HG03457 (cell line): Measurements from ENCODE around the gene PLSCR4.
"Not testable (repeated sequence)": the region's sequence is repeated elsewhere in the genome, so short reads cannot be mapped to it uniquely, and the experiment has no call there.

Source experiments
- ATAC-seq: cut with Tn5 transposase; IDR thresholded peaks from one replicate; pipeline ENCODE4 v1.9.1; 2021; ENCODE audit warnings: moderate number of reproducible peaks; ENCODE audit not compliant: unreplicated experiment

PLSCR4 gene, protein sequence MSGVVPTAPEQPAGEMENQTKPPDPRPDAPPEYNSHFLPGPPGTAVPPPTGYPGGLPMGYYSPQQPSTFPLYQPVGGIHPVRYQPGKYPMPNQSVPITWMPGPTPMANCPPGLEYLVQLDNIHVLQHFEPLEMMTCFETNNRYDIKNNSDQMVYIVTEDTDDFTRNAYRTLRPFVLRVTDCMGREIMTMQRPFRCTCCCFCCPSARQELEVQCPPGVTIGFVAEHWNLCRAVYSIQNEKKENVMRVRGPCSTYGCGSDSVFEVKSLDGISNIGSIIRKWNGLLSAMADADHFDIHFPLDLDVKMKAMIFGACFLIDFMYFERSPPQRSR

DNA sequence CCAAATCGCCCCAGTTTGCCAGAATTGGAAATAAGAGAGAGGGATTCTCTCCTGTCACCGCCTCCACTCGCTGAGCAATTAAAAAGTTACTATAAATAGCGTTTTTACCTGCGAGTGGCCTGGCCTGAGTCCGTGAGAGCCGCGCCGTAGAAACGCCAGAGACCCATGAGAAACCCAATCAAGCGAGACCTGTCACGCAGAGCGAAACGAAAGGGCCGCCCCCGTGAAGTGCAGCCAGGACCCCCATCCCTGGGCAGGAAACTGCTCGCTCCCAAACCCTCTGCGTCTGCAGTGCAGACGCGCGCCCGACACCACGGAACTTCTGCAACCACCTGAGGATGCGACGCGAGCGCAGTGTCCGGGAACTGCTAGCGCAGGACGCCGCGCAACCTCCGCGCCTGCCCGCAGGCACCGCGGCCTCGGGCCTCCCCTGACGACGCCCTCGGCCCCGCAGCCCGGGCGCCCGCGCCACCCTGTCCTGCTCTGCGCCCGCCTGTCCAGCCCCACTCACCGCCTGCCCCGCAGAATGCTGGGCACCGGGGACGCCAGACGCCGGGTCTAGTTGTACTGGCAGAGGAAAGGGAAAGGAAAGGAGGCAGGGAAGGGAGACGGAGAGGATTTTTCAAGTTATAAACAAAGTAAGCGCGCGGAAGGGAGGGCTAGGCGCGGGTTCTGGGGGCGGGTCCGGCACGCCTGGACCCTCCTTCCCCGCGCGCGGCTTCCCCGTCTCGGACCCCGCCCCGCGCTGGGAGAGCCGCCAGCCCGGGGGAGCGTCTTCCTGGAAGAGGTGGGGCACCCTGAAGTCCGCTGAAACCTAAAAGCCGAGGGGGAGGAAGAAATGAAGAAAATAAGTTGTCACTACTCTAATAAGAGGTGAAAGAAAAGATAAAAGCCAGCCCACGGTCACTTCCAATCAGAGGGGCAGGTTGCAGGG lies at the start of gene PLSCR4:
Gene PLSCR4 (minus strand): TSS at position 657 of the 934 bp plus-strand sequence. CDS start 29,034 bp downstream, outside the sequence.
- ATAC-seq: no peak

DNA sequence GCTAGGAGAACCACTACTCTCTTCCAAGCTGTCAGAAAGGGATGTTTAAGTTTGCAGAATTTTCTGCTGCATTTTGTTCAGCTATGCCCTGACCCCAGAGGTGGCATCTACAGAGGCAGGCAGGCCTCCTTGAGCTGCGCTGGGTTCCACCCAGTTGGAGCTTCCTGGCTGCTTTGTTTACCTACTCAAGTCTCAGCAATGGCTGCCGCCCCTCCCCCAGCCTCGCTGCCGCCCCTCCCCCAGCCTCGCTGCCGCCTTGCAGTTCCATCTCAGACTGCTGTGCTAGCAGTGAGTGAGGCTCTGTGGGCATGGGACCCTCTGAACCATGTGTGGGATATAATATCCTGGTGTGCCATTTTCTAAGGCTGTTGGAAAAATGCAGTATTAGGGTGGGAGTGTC lies 42.5 kb upstream of the PLSCR4 start:
- not testable (repeated sequence) for ATAC-seq

DNA sequence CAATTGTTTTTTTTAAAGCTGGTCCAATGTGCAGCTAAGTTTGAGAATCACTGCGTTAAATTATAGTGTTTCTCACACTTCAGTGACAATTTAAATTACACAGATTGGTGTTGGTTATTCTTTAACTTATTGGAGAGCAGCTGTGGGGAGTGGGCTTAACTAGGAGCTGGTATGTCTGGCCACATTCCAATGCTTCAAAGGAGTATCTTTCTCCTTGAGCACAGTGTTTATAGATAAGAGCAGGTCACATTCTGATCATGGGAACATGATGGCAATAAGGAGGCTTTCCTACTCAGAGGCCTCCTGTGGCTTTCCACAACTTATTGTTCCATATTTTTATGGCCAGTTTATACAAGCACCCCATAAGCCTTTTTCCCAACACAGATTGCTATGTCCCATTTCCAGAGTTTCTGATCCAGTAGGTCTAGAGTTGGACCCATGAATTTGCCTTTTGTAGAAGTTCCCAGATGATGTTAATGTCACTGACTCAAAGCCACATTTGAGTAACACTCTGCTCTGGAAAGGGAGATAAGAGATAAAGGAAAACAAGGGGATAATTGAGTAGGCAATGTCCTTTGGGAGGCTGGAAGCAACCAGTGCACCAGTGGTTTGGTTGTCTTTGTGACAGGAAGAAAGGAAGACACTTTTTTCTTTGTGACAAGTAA lies 33.0 kb upstream of the PLSCR4 start:
- no peak for ATAC-seq

DNA sequence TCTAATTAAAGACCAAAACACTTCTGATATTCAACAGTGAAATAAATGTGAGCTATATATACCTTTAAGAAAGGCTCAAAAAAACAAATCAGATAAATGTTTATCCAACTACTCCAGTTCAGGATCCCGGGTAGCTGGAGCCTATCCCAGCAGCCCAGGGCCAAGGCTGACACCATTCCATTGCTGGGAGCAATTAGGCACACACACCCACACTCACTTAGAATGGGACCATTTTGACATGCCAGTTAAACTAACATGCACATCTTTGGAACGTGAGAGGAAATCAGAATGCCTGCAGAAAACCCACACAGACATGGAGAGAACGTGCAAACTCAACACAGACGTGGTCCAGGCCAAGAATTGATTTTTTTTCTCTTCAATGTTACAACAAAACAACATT lies 30.0 kb upstream of the PLSCR4 start:
- ATAC-seq: no peak

DNA sequence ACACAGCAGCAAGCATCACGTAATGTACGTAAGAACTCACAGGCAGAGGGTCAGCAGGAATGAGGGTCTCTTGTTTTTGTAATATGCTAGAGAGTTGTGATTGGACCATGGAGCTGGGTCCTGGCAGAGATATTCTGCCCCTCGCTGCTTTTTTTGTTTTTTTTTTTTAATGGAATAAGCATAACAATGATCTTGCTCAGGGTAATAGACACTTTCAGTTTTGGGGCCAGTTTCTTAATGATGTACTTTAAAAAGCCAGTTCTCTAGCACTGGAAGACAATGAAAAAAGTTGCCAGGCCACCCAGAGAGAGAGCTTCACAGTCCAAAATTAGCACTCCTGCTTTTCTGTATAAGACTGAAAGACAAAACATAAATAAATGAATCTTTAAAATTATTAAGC lies 29.0 kb upstream of the PLSCR4 start:
- no peak for ATAC-seq

DNA sequence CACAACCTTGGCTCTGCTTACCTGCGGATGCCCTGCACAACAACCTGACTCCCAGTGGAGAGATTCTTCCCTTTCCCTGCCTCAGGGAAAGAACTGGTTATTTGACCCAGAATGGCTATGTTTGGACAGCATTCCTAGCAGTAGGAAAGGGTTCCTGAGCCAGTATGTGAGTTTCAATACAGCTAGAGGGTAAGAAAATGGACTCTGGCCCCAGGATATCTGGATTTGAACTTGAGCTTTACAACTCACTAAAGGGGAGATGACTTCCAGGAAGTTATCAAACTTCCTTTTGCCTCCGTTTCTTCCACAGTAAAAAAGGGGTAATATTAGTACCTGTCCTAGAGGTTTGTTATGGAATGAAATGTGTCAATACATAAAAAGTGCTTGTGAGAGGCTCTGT lies 28.1 kb upstream of the PLSCR4 start:
- ATAC-seq: no peak

DNA sequence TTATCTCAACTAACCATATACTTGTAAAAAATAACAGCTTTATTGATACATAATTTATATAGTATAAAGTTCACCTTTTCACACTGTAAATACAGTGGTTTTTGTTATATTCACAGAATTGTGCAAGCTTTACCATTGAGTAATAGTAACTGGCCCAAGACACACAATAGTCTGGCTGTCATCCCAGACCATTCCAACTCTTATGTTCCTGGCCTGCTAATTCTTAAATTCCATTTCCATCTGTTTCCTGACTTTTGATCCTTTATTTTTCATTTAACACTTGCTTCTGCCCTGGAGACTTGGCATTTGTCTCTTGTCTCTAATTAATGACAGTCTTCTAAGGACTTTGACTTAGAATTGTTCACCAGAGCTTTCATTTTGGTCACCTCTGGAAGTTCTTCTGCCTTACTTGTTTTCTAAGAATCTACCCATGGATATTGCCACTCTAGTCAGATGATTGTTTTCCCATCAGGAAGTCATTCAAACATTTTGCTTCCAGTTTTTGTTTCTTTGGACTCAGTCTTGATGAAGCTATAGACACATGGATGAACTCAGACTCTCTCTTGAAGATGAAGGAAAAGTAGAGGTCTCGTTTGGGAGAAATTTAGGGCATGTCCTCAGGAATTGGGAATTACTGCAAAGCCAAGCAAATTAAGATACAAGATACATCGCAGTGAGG lies 27.2 kb upstream of the PLSCR4 start:
- ATAC-seq: no peak

DNA sequence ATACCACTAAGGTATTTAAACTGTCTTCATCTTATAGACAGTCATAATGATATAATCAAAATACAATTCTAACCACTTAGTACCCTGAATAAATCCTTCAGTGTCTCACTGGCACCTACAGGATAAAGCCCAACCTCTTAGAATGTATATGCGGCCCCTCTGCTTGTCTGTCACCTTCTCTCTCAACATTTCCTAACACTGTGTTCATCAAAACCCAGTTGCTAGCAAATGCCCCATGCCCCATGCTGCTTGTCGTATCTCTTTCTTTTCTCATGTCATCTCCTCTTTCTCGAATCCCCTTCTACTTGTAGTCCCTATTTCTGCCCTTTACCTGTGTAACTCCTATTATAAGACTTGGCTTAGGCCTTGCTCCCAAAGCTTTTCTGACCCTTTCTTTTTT lies 24.6 kb upstream of the PLSCR4 start:
- no peak for ATAC-seq

DNA sequence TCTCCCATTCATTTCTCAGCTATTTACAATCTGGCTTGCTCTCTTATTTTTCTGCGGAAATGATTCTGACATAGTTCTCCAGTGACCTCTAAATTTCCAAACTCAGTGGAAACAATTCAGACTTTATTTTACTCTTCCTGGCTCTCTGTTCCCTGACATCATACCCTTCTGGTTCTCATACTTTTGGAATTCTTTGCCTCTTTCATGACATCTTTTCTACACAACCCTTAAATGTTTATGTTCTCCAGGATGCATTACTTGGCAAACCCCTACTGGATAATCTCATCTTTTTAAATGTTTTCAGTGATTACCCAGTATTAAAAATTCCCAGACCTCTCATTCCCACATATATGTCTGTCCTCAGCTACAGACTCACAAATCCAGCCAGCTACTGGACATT lies 23.9 kb upstream of the PLSCR4 start:
- ATAC-seq: no peak

DNA sequence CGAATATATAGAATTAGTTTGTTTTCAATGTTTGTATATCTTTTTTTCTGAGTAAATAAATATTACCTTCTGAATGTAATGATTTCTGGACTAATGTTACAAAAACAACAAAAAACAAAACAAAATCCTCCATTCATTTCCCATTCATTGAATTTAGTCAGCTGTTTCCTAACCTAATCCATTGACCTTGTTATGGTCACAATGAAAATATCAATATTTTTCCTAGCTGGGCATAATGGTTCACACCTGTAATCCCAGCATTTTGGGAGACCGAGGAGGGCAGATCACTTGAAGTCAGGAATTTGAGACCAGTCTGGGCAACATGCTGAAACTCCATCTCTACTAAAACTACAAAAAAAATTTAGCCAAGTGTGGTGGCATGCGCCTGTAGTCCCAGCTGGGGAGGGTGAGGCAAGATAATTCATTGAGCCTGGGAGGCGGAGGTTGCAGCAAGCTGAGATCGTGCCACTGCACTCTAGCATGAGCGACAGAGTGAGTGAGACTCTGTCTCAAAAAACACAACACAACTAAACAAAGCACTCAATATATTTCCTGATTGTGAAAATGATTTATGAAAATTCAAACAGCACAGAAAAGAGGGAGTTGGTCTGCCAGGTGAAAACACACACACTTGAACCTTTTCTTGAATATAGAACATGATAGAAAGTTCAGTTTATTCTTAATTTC lies 23.0 kb upstream of the PLSCR4 start:
- no peak for ATAC-seq

DNA sequence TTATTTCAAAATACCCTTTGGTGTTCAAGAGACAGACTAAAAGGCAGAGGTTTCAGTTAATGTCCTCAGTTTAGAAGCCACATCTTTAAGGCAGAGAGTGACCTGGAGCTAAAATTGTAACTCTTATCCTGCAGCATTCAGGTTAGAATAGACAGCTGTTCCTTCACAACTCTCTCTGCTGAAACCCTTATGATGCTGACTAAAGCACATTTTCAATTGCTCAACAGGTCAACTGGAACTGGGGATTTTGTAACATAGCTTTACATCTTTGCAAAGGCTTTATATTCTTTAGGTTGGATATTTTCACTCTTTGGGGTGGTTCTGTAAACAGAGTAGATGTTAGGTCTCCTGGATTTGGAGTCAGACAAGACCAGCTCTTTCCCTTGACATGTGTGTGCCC lies 20.3 kb upstream of the PLSCR4 start:
- no peak for ATAC-seq

DNA sequence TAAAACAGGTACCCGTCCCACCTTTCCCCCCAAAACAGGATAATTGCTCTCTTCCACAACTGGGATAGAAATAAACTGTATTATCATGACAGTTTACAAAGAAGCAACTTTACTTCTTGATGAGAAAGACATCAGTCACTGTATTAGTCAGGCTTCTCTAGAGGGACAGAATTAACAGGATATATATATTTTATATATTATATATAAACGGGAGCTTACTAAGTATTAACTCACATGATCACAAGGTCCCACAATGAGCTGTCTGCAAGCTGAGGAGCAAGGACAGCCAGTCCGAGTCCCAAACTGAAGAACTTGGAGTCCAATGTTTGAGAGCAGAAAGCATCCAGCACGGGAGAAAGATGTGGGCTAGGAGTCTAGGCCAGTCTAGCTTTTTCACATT lies 18.4 kb upstream of the PLSCR4 start:
- ATAC-seq: no peak

DNA sequence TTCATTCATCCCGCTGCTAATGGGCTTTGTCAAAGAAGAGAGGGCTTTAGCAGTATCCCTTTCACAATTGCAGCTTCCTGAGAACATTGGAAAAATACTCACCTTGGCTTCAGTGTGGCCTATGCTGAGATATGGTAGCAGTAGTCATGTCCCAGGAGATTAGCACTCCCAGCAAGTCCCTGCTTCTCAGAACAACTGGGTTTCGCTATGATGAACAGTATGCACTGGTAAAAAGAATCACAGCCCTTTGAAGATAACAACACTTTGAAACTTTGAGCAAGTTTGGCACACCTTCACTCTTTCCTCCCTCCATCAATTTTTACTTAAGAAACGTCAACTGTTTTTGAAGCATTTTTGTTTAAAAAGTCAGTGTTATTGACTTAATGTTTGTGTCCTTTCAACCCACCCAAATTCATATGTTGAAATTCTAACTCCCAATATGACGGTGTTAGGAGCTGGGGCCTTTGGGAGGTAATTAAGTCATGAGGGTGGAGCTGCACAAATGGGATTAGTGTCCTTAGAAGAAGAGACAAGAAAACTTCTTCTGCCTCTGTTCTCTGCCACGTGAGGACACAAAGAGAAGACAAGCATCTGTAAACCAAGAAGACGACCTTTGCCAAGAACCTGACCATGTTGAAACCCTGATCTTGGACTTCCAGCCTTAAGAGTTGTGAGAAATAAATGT lies 17.8 kb upstream of the PLSCR4 start:
- ATAC-seq: no peak

DNA sequence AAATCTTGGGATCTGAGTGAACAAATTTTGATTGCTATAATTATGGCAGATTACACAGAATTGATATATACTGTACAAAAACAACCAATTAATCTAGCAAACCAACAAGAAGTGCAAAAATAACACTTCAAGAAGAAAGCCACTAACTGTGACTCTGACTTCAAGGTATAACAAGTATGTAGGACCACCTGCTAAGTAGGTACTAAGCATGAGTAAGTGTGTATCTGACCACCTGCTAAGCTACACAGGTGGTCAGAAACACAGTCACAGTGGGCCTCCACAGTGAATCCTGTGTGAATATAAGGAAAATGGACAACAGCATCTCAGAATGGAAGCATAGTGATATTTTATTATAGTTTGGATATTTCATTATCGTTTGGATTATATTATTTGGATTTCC lies 14.8 kb upstream of the PLSCR4 start:
- ATAC-seq: no peak

DNA sequence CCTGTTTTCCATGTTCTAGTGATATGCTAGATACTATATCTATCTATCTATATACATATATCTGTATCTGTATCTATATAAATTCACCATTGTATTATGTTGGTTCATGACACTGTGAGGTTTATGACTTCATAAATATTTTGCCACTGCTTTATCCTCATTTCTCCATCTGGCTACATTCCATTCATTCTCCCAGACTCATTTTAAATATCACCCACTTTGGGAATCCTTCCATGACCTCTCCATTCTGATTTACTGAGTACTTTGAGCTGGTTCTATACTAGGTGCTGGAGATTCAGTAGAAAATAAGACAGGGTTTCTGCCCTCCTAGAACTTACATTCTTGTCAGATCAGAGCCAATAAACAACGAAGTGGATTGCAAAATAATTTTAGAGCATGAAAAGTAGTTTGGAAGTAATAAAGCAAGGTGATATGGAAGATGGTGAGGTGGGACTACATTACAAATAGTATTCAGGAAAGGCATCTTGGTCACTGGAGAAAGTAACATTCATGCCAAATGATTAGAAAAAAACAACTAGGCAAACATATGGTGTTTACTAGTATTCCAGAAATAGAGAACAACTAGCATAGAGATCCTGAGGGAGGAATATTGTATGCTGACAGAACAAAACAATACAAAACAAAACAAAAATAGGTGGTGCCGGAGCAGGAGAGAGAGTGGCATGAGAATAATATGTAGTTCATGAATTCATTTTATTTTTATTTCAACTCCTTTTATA lies 11.6 kb upstream of the PLSCR4 start:
- no peak for ATAC-seq

DNA sequence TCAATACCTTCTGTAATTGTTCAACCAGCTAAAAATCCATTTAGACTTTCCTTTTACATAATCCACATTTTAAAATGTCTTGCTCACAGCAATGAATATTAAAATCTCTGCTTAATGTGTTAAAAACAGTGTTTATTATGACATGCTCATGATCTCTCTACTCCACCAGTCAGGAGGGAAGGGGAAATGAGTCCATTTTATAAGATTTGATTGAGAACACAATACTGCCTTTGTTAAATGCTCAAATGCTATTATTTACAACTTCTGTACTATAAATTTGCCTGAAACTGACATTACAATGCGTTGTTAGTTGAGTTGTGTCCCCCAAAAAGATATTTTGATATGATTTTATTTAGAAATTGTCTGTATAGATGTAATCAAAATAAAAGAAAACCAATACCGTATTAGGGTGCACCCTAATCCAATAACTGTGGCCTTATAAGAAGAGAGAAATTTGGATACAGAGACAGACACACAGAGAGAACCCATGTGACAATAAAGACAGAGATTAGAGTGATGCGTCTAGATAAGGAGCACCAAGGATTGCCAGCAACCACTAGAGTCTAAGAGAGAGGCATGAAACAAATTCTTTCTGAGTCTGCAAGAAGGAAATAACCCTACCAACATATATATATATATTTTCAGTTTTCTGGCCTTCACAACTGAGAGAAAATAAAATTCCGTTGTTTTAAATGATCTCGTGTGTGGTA lies 9.1 kb upstream of the PLSCR4 start:
- ATAC-seq: no peak

DNA sequence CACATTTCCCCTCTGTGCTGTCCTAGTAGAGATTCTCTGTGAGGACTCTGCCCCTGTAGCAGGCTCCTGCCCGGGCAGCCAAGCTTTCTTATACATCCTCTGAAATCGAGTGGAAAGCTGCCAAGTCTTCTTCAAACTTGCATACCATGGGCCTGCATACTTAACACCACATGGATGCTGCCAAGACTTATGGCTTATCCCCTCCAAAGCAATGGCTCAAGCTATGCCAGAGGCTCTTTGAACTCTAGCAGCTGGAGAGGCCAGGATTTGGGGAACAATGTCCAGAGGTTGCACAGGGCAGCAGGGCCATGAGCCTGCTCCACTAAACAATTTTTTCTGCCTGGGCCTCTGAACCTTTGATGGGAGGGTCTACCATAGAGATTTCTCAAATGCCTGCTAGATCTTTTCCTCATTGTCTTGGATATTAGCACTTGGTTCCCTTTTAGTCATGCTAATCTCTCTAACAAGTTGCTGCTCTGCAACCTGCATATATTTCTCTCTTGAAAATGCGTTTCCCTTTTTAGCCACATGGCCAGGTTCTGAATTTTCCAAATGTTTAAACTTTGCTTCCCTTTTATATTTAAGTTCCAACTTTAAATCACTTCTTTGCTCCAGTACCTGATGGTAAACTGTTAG lies 6.1 kb upstream of the PLSCR4 start:
- ATAC-seq: no peak

DNA sequence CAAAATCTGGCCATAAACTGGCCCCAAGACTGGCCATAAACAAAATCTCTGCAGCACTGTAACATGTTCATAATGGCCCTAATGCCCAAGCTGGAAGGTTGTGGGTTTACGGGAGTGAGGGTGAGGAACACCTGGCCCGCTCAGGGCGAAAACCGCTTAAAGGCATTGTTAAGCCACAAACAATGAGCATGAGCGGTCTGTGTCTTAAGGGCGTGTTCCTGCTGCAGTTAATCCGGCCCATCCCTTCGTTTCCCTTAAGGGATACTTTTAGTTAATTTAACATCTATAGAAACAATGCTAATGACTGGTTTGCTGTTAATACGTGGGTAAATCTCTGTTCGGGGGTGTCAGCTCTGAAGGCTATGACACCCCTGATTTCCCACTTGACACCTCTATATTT lies 1.5 kb upstream of the PLSCR4 start:
- not testable (repeated sequence) for ATAC-seq
